Pancreas (tissue), 10 donors: Measurements from ENCODE around the gene WDR33. TPM values are rescaled to one million over a fixed set of nuclear protein-coding genes. Genes with fewer than 3 reads are reported as not detected.
A peak's percentile ranks its signal among the peaks of the same experiment; 100 is the strongest.

Source experiments
- ATAC-seq, 4 donors: fragments of 200-7000 bp; cut with Tn5 transposase; one replicate each; pipeline versions ENCODE4 v1.8.0 to v1.9.1; 2020; ENCODE audit warnings: mild to moderate bottlenecking in 4 of 4, moderate library complexity in 4 of 4
- DNase-seq, 6 donors: peaks; one replicate each; pipeline ENCODE4 v3.0.0-alpha.2; 2020
- FAIRE-seq: peaks from 2 replicates; lab custom pipeline; 2012; peaks lifted over from hg19 to GRCh38; lab: Jason Lieb, UNC
- H3K27ac ChIP-seq, 4 donors: fragments of 200-600 bp; sonication (generic); 1 replicate in 3 of 4; 2 replicates in 1 of 4; pipeline versions ENCODE4 v1.5.0 to v1.8.0; 2020
- H3K27me3 ChIP-seq, 4 donors: fragments of 200-600 bp; one replicate each; pipeline ENCODE4 v1.8.0; 2021
- H3K36me3 ChIP-seq, 3 donors: fragments of 200-600 bp; sonication (generic) in 1 of 3; one replicate each; pipeline versions ENCODE4 v1.5.0 to v1.8.0; 2020 to 2021
- H3K4me1 ChIP-seq, 3 donors: fragments of 200-600 bp; one replicate each; pipeline ENCODE4 v1.8.0; 2021
- H3K4me3 ChIP-seq, 4 donors: fragments of 200-600 bp; sonication (generic) in 2 of 4; one replicate each; pipeline versions ENCODE4 v1.5.0 to v1.8.0; 2020 to 2021
- H3K9me3 ChIP-seq, 4 donors: fragments of 200-600 bp; one replicate each; pipeline ENCODE4 v1.8.0; 2021
- WGBS, 2 donors: extraction: QIAGEN DNeasy Blood & Tissue Kit; methylation state at CpG; one replicate each; pipeline ENCODE4 v1.1.7; 2013; 5-methylcytosine and 5-hydroxymethylcytosine counted together
- intact Hi-C, 3 donors: fragments of 100-400 bp; cut with DNase I; formaldehyde crosslinking; loops; one replicate each; pipeline versions ENCODE4 v1.11.1 to v1.14.2; 2022
- polyA plus RNA-seq, 2 donors: library from polyadenylated mRNA; stranded (reverse); fragments of 200-250 nt; gene quantifications; one replicate each; pipeline ENCODE4 v1.2.3, GENCODE V29; 2013
- total RNA-seq, 6 donors: library from RNA; stranded (reverse); fragmentation: NEBNext Ultra II Directional in 4 of 6; extraction: Animal tissue kit (Norgen Biotek cat#: 25700) in 4 of 6; gene quantifications; one replicate each; pipeline versions ENCODE4 v1.2.1 to v1.2.4, GENCODE V29; 2021 to 2023
- TF ChIP-seq, protein P1 (sequence below), 4 donors: fragments of 200-600 bp; sonication (generic) in 3 of 4; IDR thresholded peaks; one replicate each; pipeline versions ENCODE4 v1.5.0 to v1.8.0; 2021; ENCODE audit warnings: antibody characterized with exemption in 4 of 4
- donor health status: healthy with polysubstance abuse.
- donor health status: DM: no; HTN: no; CAD: no; lungs with moderate emphysema.
- donor health status: DM: no; HTN: no; CAD: no.
- donor health status: control.
- donor health status: control.
- donor health status: Bipolar disorder and iron deficiency.
- donor health status: DM: yes; HTN: yes; CAD: no.
- donor health status: DM: no; HTN: no; CAD: no.
- donor health status: DM: no; HTN: no; CAD: no.
- donor health status: DM: yes; HTN: yes; CAD: no.

Gene WDR33
- total and polyA plus RNA-seq, 8 donors = 8.9 to 29.6 (median 17.7) TPM

DNA sequence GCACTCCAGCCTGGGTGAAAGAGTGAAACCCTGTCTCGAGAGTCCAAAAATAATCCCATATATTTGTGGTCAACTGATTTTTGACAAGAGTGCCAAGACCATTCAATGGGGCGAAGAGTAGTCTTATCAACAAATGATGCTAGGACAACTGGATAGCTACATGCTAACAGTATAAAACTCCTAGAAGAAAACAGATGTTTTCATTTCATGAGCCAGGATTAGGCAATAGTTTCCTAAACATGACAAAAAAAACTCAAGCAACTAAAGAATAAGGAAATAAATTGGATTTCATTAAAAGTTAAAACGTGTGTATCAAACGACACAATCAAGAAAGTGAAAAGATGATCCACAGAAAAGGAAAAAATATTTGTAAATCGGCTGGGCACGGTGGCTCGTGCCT lies 141.9 kb downstream of the WDR33 start:
- H3K27ac ChIP-seq = no peak overlapping the region
- no peaks in the 10 kb centered on the region for H3K4me1 ChIP-seq
- WGBS, 2 donors = 78 to 79% methylated on average over 7 of the region's 7 CpGs

DNA sequence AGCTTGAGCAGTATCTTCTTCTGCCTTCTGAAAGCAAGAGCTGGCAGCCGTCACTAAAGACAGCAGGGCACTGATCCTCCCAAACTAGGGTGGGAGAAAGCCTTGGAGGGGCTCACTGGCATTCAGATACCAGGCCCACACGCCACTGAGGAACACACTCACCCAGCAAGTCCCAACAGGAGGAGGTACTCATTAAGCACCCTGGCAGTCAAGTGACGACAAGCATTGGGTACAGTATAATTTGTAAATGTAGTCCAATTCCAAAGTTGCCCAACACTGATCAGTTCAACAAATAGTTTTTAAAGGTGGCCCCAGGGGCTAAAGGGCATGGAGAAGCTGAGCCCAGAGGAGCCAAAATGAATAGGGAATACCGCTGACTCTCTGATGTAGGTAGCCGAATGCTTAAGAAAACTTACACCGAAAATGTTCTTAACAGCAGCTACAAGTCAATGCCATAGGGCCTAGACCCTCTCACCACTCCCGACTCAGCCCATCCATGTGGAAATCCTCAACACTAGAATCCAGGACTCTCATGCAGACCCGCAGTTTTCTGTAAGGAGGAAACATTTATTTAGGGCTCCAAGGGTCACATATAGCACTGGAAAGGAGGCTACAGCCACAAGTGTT lies 145.6 kb downstream of the WDR33 start:
- no peak overlapping the region for H3K4me3 ChIP-seq
- H3K27me3 ChIP-seq = peaks cover 0 to 3% (median 0%) of the 10 kb centered on the region in 4 donors
- no peaks in the 10 kb centered on the region for H3K36me3 ChIP-seq
- DNase-seq = no peak
- WGBS, 2 donors = 88 to 90% methylated on average over 8 of the region's 8 CpGs
- FAIRE-seq = no peak
- ATAC-seq = no peak
- H3K4me1 ChIP-seq = no peaks in the 10 kb centered on the region
- intact Hi-C loops = no loop called here
- no peaks in the 10 kb centered on the region for H3K9me3 ChIP-seq
- H3K27ac ChIP-seq = no peak overlapping the region
- TF ChIP-seq, protein P1, sequence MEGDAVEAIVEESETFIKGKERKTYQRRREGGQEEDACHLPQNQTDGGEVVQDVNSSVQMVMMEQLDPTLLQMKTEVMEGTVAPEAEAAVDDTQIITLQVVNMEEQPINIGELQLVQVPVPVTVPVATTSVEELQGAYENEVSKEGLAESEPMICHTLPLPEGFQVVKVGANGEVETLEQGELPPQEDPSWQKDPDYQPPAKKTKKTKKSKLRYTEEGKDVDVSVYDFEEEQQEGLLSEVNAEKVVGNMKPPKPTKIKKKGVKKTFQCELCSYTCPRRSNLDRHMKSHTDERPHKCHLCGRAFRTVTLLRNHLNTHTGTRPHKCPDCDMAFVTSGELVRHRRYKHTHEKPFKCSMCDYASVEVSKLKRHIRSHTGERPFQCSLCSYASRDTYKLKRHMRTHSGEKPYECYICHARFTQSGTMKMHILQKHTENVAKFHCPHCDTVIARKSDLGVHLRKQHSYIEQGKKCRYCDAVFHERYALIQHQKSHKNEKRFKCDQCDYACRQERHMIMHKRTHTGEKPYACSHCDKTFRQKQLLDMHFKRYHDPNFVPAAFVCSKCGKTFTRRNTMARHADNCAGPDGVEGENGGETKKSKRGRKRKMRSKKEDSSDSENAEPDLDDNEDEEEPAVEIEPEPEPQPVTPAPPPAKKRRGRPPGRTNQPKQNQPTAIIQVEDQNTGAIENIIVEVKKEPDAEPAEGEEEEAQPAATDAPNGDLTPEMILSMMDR (IDR thresholded peaks at IDR 0.05) = no peak

More for the DNA sequence above, 141.9 kb downstream of the WDR33 start:
- TF ChIP-seq, protein P1 (IDR thresholded peaks at IDR 0.05) = no peak
- H3K9me3 ChIP-seq = no peaks in the 10 kb centered on the region
- no peaks in the 10 kb centered on the region for H3K36me3 ChIP-seq
- ATAC-seq (no peak), FAIRE-seq (no peak), DNase-seq (no peak)
- H3K4me3 ChIP-seq = no peak overlapping the region
- no peaks in the 10 kb centered on the region for H3K27me3 ChIP-seq
- intact Hi-C loops = no loop called here

DNA sequence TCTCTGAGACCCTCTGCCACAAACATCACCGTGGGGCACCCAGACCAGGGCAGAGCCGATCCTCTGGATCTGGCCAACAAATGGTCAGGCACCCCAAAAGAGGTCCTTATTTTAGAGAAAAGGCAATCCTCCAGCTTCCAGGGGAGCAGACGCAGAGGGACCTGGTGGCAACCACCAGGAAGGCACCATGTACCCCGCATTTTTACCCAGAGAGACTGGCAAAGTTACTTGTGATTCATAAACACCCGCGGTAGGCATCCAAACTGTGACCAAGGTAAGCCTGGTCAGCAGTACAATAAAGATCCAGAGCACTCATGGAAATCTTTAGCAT lies 146.1 kb downstream of the WDR33 start:
- TF ChIP-seq, protein P1 (IDR thresholded peaks at IDR 0.05) = no peak
- H3K4me3 ChIP-seq = no peak overlapping the region
- H3K27me3 ChIP-seq = peaks cover 0 to 3% (median 0%) of the 10 kb centered on the region in 4 donors
- 94% methylated on average over 6 of the region's 6 CpGs for WGBS, 2 donors
- FAIRE-seq = no peak
- no peak for DNase-seq
- H3K4me1 ChIP-seq = no peaks in the 10 kb centered on the region
- intact Hi-C loops = no loop called here
- H3K27ac ChIP-seq = no peak overlapping the region
- H3K36me3 ChIP-seq = no peaks in the 10 kb centered on the region
- ATAC-seq = no peak
- no peaks in the 10 kb centered on the region for H3K9me3 ChIP-seq

DNA sequence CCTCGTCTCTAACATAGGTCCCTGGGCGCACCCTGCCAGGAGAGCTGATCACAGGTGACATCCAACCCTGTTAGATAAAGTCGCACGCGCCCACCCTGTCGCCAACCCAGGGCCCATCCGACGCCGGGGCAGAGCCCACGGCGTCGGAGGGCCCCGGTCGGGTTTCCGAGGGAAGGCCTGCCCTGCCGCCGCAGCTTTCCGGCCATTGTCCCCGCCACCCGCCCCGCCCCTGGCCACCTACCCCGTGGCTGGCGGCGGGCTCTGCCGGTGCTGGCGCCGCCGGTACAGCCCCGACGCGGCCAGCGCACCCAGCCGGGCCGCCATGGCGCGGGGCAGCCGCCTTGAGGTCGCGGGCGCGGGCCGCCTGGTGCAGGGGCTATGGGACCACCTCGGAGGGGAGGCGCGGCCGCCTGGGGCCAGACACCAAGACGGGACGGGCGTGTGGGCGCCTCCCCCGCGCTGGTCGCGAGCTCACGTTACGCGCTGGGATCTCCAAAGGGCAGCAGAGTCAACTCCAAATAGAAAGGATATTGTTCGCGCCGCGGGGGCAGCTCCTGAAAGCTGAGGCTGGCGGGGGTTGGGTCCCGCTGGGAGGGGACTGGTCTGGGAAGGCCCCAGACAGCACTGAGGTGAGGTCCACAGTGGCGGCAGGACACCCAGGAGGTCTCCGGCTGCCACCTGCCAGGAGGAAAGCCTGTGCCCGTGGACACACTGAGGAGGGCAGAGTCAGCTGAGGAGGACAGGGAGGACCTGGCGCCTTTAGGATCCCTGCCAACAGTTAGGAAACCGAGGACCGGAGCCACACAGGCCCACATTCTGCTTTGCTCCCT lies 146.7 kb downstream of the WDR33 start:
- no peak overlapping the region for H3K27ac ChIP-seq
- intact Hi-C loops = no loop called here
- H3K27me3 ChIP-seq = peaks cover 0 to 3% (median 0%) of the 10 kb centered on the region in 4 donors
- H3K4me1 ChIP-seq = no peaks in the 10 kb centered on the region
- ATAC-seq (peak in 3 of 4 donors; percentile 31 to 75 (median 60)), FAIRE-seq (no peak), DNase-seq (peak in 2 of 6 donors; percentile 1 to 64)
- WGBS, 2 donors = 13 to 14% methylated on average over 65 to 69 of the region's 69 CpGs
- peak overlapping the region in 2 of 4 donors; percentile 18 to 40 for H3K4me3 ChIP-seq
- no peaks in the 10 kb centered on the region for H3K36me3 ChIP-seq
- H3K9me3 ChIP-seq = no peaks in the 10 kb centered on the region
- TF ChIP-seq, protein P1 (IDR thresholded peaks at IDR 0.05) = no peak
